Measurements from ENCODE around the gene OR12D3.

Gene OR12D3

GRCh38 chr6:29414588-29414987 is 39.5 kb upstream of the OR12D3 start, which contains the start of gene OR12D1:
Gene OR12D1, plus strand, starts transcription at chr6:29414928.
- no peak within 1 kb of the TSS for H4K8ac ChIP-seq (ENCODE audit: low read length)
- no peaks in the 10 kb centered on the region for H3K79me1 ChIP-seq (replicated peaks; ENCODE audit: low read length, poor library complexity, severe bottlenecking)
- no peak within 1 kb of the TSS for H3K4ac ChIP-seq (ENCODE audit: low read depth in 1 of 2, low read length in 2 of 2)
- H2BK5ac ChIP-seq (ENCODE audit: low read depth, low read length, poor library complexity, severe bottlenecking), result no peak within 1 kb of the TSS
- no peak within 1 kb of the TSS for H2BK120ac ChIP-seq (ENCODE audit: low read depth, low read length)
- no peaks in the 10 kb centered on the region for H3K27me3 ChIP-seq (ENCODE audit: control insufficient read depth in 1 of 2, insufficient read depth in 1 of 2, low read length in 2 of 2)
- H3K14ac ChIP-seq (ENCODE audit: low read length in 2 of 2), result no peak within 1 kb of the TSS
- no peaks in the 10 kb centered on the region for H3K4me1 ChIP-seq (ENCODE audit: control insufficient read depth, insufficient read depth, low read depth, low read length)
- no peak within 1 kb of the TSS for H2BK12ac ChIP-seq (ENCODE audit: low read length in 2 of 2)
- H2AK5ac ChIP-seq (ENCODE audit: low read length, severe bottlenecking), result no peak within 1 kb of the TSS
- no peak within 1 kb of the TSS for H3K4me2 ChIP-seq (ENCODE audit: low read length, poor library complexity, severe bottlenecking)
- H3K4me3 ChIP-seq (ENCODE audit: insufficient read depth in 1 of 2, low read depth in 1 of 2, low read length in 2 of 2), result no peak within 1 kb of the TSS
- no peak within 1 kb of the TSS for H2BK15ac ChIP-seq (ENCODE audit: low read depth, poor library complexity, severe bottlenecking)
- H2AFZ ChIP-seq (ENCODE audit: low read depth, low read length), result no peak within 1 kb of the TSS
- no peaks in the 10 kb centered on the region for H3K36me3 ChIP-seq (ENCODE audit: control insufficient read depth in 1 of 2, insufficient read depth in 2 of 2, low read depth in 1 of 2, low read length in 2 of 2)
- no peak within 1 kb of the TSS for H3K18ac ChIP-seq (ENCODE audit: low read depth in 1 of 2, low read length in 2 of 2)
- H3K23ac ChIP-seq (ENCODE audit: low read length in 2 of 2), result no peak within 1 kb of the TSS
- no peak within 1 kb of the TSS for H3K9ac ChIP-seq (ENCODE audit: low read length)
- H3K9me3 ChIP-seq (ENCODE audit: control insufficient read depth, low read length), result peaks cover 9% of the 10 kb centered on the region
- DNase-seq, result no peak
- H3K27ac ChIP-seq (ENCODE audit: low read length, poor library complexity, severe bottlenecking), result no peak within 1 kb of the TSS
- no peak within 1 kb of the TSS for H4K91ac ChIP-seq (ENCODE audit: low read length)

GRCh38 chr6:29403801-29404200 is 28.7 kb upstream of the OR12D3 start:
- H4K8ac ChIP-seq (ENCODE audit: low read length), result no peak overlapping the region
- no peak overlapping the region for H2BK120ac ChIP-seq (ENCODE audit: low read depth, low read length)
- DNase-seq, result no peak
- no peak overlapping the region for H4K91ac ChIP-seq (ENCODE audit: low read length)
- 58% methylated on average over 1 of the region's 1 CpG for WGBS
- no peak overlapping the region for H3K4me2 ChIP-seq (ENCODE audit: low read length, poor library complexity, severe bottlenecking)
- H3K4ac ChIP-seq (ENCODE audit: low read depth in 1 of 2, low read length in 2 of 2), result no peak overlapping the region
- H3K18ac ChIP-seq (ENCODE audit: low read depth in 1 of 2, low read length in 2 of 2), result no peak overlapping the region
- H2BK15ac ChIP-seq (ENCODE audit: low read depth, poor library complexity, severe bottlenecking), result no peak overlapping the region
- H2BK12ac ChIP-seq (ENCODE audit: low read length in 2 of 2), result no peak overlapping the region
- H3K9me3 ChIP-seq (ENCODE audit: control insufficient read depth, low read length), result peaks cover 2% of the 10 kb centered on the region
- H3K27me3 ChIP-seq (ENCODE audit: control insufficient read depth in 1 of 2, insufficient read depth in 1 of 2, low read length in 2 of 2), result no peaks in the 10 kb centered on the region
- H2BK5ac ChIP-seq (ENCODE audit: low read depth, low read length, poor library complexity, severe bottlenecking), result no peak overlapping the region
- no peak overlapping the region for H3K4me3 ChIP-seq (ENCODE audit: insufficient read depth in 1 of 2, low read depth in 1 of 2, low read length in 2 of 2)
- no peaks in the 10 kb centered on the region for H3K36me3 ChIP-seq (ENCODE audit: control insufficient read depth in 1 of 2, insufficient read depth in 2 of 2, low read depth in 1 of 2, low read length in 2 of 2)
- no peaks in the 10 kb centered on the region for H3K4me1 ChIP-seq (ENCODE audit: control insufficient read depth, insufficient read depth, low read depth, low read length)
- H3K27ac ChIP-seq (ENCODE audit: low read length, poor library complexity, severe bottlenecking), result no peak overlapping the region
- H2AK5ac ChIP-seq (ENCODE audit: low read length, severe bottlenecking), result no peak overlapping the region
- H3K9ac ChIP-seq (ENCODE audit: low read length), result no peak overlapping the region
- no peak overlapping the region for H2AFZ ChIP-seq (ENCODE audit: low read depth, low read length)
- no peak overlapping the region for H3K23ac ChIP-seq (ENCODE audit: low read length in 2 of 2)
- H3K14ac ChIP-seq (ENCODE audit: low read length in 2 of 2), result no peak overlapping the region
- no peaks in the 10 kb centered on the region for H3K79me1 ChIP-seq (replicated peaks; ENCODE audit: low read length, poor library complexity, severe bottlenecking)

- Histone ChIP-seq H4K91ac (ENCODE audit: low read length) (no peak overlapping the region), H3K9ac (ENCODE audit: low read length) (no peak overlapping the region), H2BK5ac (ENCODE audit: low read depth, low read length, poor library complexity, severe bottlenecking) (no peak overlapping the region), H2BK120ac (ENCODE audit: low read depth, low read length) (no peak overlapping the region), H3K36me3 (ENCODE audit: control insufficient read depth in 1 of 2, insufficient read depth in 2 of 2, low read depth in 1 of 2, low read length in 2 of 2) (no peaks in the 10 kb centered on the region), H3K4me3 (ENCODE audit: insufficient read depth in 1 of 2, low read depth in 1 of 2, low read length in 2 of 2) (no peak overlapping the region), H3K4me2 (ENCODE audit: low read length, poor library complexity, severe bottlenecking) (no peak overlapping the region), H3K9me3 (ENCODE audit: control insufficient read depth, low read length) (no peaks in the 10 kb centered on the region), H4K8ac (ENCODE audit: low read length) (no peak overlapping the region), H3K27ac (ENCODE audit: low read length, poor library complexity, severe bottlenecking) (no peak overlapping the region), H3K4me1 (ENCODE audit: control insufficient read depth, insufficient read depth, low read depth, low read length) (no peaks in the 10 kb centered on the region), H3K27me3 (ENCODE audit: control insufficient read depth in 1 of 2, insufficient read depth in 1 of 2, low read length in 2 of 2) (no peaks in the 10 kb centered on the region), H3K79me1 (replicated peaks; ENCODE audit: low read length, poor library complexity, severe bottlenecking) (no peaks in the 10 kb centered on the region), H2BK15ac (ENCODE audit: low read depth, poor library complexity, severe bottlenecking) (no peak overlapping the region), H2AFZ (ENCODE audit: low read depth, low read length) (no peak overlapping the region), H3K4ac (ENCODE audit: low read depth in 1 of 2, low read length in 2 of 2) (no peak overlapping the region), H3K23ac (ENCODE audit: low read length in 2 of 2) (no peak overlapping the region), H2AK5ac (ENCODE audit: low read length, severe bottlenecking) (no peak overlapping the region), H2BK12ac (ENCODE audit: low read length in 2 of 2) (no peak overlapping the region), H3K14ac (ENCODE audit: low read length in 2 of 2) (no peak overlapping the region), H3K18ac (ENCODE audit: low read depth in 1 of 2, low read length in 2 of 2) (no peak overlapping the region)
- no CpG with 5 or more reads among the region's 2 CpGs for WGBS
- DNase-seq, result no peak
These were observed 24.4 kb upstream of the OR12D3 start for GRCh38 chr6:29399525-29399924.

GRCh38 chr6:29395331-29395730 is 20.2 kb upstream of the OR12D3 start, which contains the start of gene OR12D2:
Gene OR12D2, plus strand, starts transcription at chr6:29395631. Its CDS starts 1,069 bp downstream, at chr6:29396700.
- Histone ChIP-seq H2BK120ac (ENCODE audit: low read depth, low read length) (no peak within 1 kb of the TSS), H3K18ac (ENCODE audit: low read depth in 1 of 2, low read length in 2 of 2) (no peak within 1 kb of the TSS), H4K8ac (ENCODE audit: low read length) (no peak within 1 kb of the TSS), H3K4me2 (ENCODE audit: low read length, poor library complexity, severe bottlenecking) (no peak within 1 kb of the TSS), H3K9ac (ENCODE audit: low read length) (no peak within 1 kb of the TSS), H3K23ac (ENCODE audit: low read length in 2 of 2) (no peak within 1 kb of the TSS), H3K79me1 (replicated peaks; ENCODE audit: low read length, poor library complexity, severe bottlenecking) (no peaks in the 10 kb centered on the region), H2BK12ac (ENCODE audit: low read length in 2 of 2) (no peak within 1 kb of the TSS), H3K36me3 (ENCODE audit: control insufficient read depth in 1 of 2, insufficient read depth in 2 of 2, low read depth in 1 of 2, low read length in 2 of 2) (no peaks in the 10 kb centered on the region), H3K4me1 (ENCODE audit: control insufficient read depth, insufficient read depth, low read depth, low read length) (no peaks in the 10 kb centered on the region), H4K91ac (ENCODE audit: low read length) (no peak within 1 kb of the TSS), H3K14ac (ENCODE audit: low read length in 2 of 2) (no peak within 1 kb of the TSS), H2AFZ (ENCODE audit: low read depth, low read length) (no peak within 1 kb of the TSS), H3K4me3 (ENCODE audit: insufficient read depth in 1 of 2, low read depth in 1 of 2, low read length in 2 of 2) (no peak within 1 kb of the TSS), H3K27me3 (ENCODE audit: control insufficient read depth in 1 of 2, insufficient read depth in 1 of 2, low read length in 2 of 2) (no peaks in the 10 kb centered on the region), H3K9me3 (ENCODE audit: control insufficient read depth, low read length) (no peaks in the 10 kb centered on the region), H2BK5ac (ENCODE audit: low read depth, low read length, poor library complexity, severe bottlenecking) (no peak within 1 kb of the TSS), H3K27ac (ENCODE audit: low read length, poor library complexity, severe bottlenecking) (no peak within 1 kb of the TSS), H2AK5ac (ENCODE audit: low read length, severe bottlenecking) (no peak within 1 kb of the TSS), H2BK15ac (ENCODE audit: low read depth, poor library complexity, severe bottlenecking) (no peak within 1 kb of the TSS), H3K4ac (ENCODE audit: low read depth in 1 of 2, low read length in 2 of 2) (no peak within 1 kb of the TSS)
- DNase-seq, result no peak
